NCI-H2227 (cell line): ENCODE measurements around the gene L3MBTL4.
"Not testable (repeated sequence)": the region's sequence is repeated elsewhere in the genome, so short reads cannot be mapped to it uniquely, and the experiment has no call there.

Experiments used
- DNase-seq: peaks from one replicate; lab custom pipeline; 2025; ENCODE audit not compliant: unreplicated experiment; lab: John Stamatoyannopoulos, UW

L3MBTL4 gene

GRCh38 chr18:6414723-6415417 is at the start of gene L3MBTL4:
TSS of gene L3MBTL4 (minus strand) at chr18:6414911. CDS start at chr18:6311625, 103,286 bp downstream.
- DNase-seq, result no peak

- DNase-seq, result no peak
Measured at GRCh38 chr18:6452194-6452593, 37.5 kb upstream of the L3MBTL4 start.

GRCh38 chr18:6449213-6449612 is 34.5 kb upstream of the L3MBTL4 start:
- DNase-seq, result no peak

- DNase-seq, result no peak
Measured at GRCh38 chr18:6444466-6445228, 29.9 kb upstream of the L3MBTL4 start.

- DNase-seq, result no peak
Measured at GRCh38 chr18:6441200-6441599, 26.5 kb upstream of the L3MBTL4 start.

GRCh38 chr18:6437937-6438818 is 23.5 kb upstream of the L3MBTL4 start:
- DNase-seq, result no peak

GRCh38 chr18:6435731-6436130 is 21.0 kb upstream of the L3MBTL4 start:
- no peak for DNase-seq

- no peak for DNase-seq
Measured at GRCh38 chr18:6434987-6435709, 20.4 kb upstream of the L3MBTL4 start.

- no peak for DNase-seq
Measured at GRCh38 chr18:6434481-6434880, 19.8 kb upstream of the L3MBTL4 start.

GRCh38 chr18:6431659-6432318 is 17.1 kb upstream of the L3MBTL4 start:
- DNase-seq, result no peak

- DNase-seq, result no peak
Measured at GRCh38 chr18:6428851-6429395, 14.2 kb upstream of the L3MBTL4 start.

GRCh38 chr18:6427286-6427685 is 12.6 kb upstream of the L3MBTL4 start:
- no peak for DNase-seq

GRCh38 chr18:6423289-6423688 is 8.6 kb upstream of the L3MBTL4 start:
- DNase-seq, result no peak

- DNase-seq, result no peak
Measured at GRCh38 chr18:6414118-6414722, 491 bp downstream of the L3MBTL4 start.

GRCh38 chr18:6413579-6414117 is 1.1 kb downstream of the L3MBTL4 start:
- no peak for DNase-seq

GRCh38 chr18:6412933-6413472 is 1.7 kb downstream of the L3MBTL4 start:
- DNase-seq, result no peak

- no peak for DNase-seq
Measured at GRCh38 chr18:6411382-6411781, 3.3 kb downstream of the L3MBTL4 start.

- no peak for DNase-seq
Measured at GRCh38 chr18:6409933-6410332, 4.8 kb downstream of the L3MBTL4 start.

- not testable (repeated sequence) for DNase-seq
Measured at GRCh38 chr18:6408543-6408942, 6.2 kb downstream of the L3MBTL4 start.
